ENCODE measurements around the gene LGR4.
"Not testable (repeated sequence)": the region's sequence is repeated elsewhere in the genome, so short reads cannot be mapped to it uniquely, and the experiment has no call there.

LGR4 gene

DNA sequence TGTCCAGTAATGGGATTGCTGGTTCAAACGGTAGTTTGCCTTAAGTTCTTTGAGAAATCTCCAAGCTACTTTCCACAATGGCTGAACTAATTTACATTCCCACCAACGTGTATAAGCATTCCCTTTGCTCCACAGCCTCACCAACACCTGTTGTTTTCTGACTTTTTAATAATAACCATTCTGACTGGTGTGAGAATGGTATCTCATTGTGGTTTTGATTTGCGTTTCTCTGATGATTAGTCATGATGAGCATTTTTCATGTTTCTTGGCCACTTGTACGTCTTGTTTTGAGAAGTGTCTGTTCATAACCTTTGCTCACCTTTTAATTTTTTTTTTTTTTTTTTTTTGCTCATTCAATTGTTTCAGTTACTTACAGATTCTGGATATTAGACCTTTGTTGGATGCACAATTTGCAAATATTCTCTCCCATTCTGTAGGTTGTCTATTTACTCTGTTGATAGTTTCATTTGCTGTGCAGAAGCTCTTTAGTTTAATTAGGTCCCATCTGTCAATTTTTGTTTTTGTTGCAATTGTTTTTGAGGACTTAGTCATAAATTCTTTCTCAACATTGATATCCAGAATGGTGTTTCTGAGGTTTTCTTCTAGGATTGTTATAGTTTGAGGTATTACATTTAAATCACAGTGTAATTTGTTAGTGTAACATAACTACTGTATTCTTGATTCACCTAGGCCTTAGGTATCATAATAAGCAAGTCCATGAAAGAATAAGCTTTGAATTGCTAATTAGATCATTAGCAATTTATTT is 142.5 kb downstream of the LGR4 start:
- CTCF ChIA-PET, result no interaction called here

DNA sequence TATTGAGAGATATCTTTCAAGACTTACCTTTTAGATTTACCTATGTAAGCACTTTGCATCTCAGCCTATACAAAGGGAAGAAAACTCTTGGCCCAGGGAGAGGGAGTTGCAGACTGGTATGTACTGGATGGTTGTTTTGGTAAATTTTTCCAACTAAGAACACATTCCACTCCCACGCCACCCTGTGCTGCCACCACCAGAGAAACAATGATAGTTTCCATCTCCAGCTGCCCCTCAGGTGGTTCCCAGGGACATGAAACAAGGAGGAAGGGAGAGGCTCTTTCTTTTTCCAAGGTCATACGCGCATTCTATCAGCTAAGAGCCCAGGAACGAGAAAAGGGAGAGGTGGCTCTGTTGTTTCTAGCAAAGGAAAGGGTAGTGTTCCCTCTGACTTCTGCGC is 144.0 kb downstream of the LGR4 start:
- ChIA-PET CTCF (no interaction called here), POLR2A (no interaction called here)
- TF ChIP-seq BHLHE40 (IDR thresholded peaks at IDR 0.05; ENCODE audit: borderline replicate concordance) (no peak), FOXM1 (IDR thresholded peaks at IDR 0.05; ENCODE audit: borderline replicate concordance) (no peak), ELF4 (IDR thresholded peaks at IDR 0.05) (no peak), FOXK2 (IDR thresholded peaks at IDR 0.05) (no peak), HDGF (IDR thresholded peaks at IDR 0.05; ENCODE audit: borderline replicate concordance) (no peak), FOXA1 (IDR thresholded peaks at IDR 0.05) (no peak), CTBP1 (IDR thresholded peaks at IDR 0.05; ENCODE audit: borderline replicate concordance) (no peak), NFRKB (IDR thresholded peaks at IDR 0.05) (no peak), SP1 (IDR thresholded peaks at IDR 0.05) (no peak), TARDBP (IDR thresholded peaks at IDR 0.05) (no peak), L3MBTL2 (conservative IDR thresholded peaks at IDR 0.05) (no peak), ZNF384 (IDR thresholded peaks at IDR 0.05) (no peak), SUZ12 (IDR thresholded peaks at IDR 0.05) (no peak)
- TF ChIP-seq, protein P1, sequence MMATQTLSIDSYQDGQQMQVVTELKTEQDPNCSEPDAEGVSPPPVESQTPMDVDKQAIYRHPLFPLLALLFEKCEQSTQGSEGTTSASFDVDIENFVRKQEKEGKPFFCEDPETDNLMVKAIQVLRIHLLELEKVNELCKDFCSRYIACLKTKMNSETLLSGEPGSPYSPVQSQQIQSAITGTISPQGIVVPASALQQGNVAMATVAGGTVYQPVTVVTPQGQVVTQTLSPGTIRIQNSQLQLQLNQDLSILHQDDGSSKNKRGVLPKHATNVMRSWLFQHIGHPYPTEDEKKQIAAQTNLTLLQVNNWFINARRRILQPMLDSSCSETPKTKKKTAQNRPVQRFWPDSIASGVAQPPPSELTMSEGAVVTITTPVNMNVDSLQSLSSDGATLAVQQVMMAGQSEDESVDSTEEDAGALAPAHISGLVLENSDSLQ (IDR thresholded peaks at IDR 0.05), result no peak
- no peak for DNase-seq (ENCODE audit: extremely low spot score)

More for the DNA sequence above, 142.5 kb downstream of the LGR4 start:
- POLR2A ChIA-PET, result no interaction called here
- DNase-seq (ENCODE audit: extremely low spot score), result no peak
- TF ChIP-seq FOXK2 (IDR thresholded peaks at IDR 0.05) (no peak), ZNF384 (IDR thresholded peaks at IDR 0.05) (no peak), NFRKB (IDR thresholded peaks at IDR 0.05) (no peak), ARNT (IDR thresholded peaks at IDR 0.05) (no peak), TARDBP (IDR thresholded peaks at IDR 0.05) (no peak), ELF4 (IDR thresholded peaks at IDR 0.05) (no peak), CTBP1 (IDR thresholded peaks at IDR 0.05; ENCODE audit: borderline replicate concordance) (no peak), L3MBTL2 (conservative IDR thresholded peaks at IDR 0.05) (no peak), SP1 (IDR thresholded peaks at IDR 0.05) (no peak), FOXM1 (IDR thresholded peaks at IDR 0.05; ENCODE audit: borderline replicate concordance) (no peak), BHLHE40 (IDR thresholded peaks at IDR 0.05; ENCODE audit: borderline replicate concordance) (no peak), LEF1 (IDR thresholded peaks at IDR 0.05; ENCODE audit: borderline replicate concordance) (no peak), FOXA1 (IDR thresholded peaks at IDR 0.05) (no peak), HDGF (IDR thresholded peaks at IDR 0.05; ENCODE audit: borderline replicate concordance) (no peak), SUZ12 (IDR thresholded peaks at IDR 0.05) (no peak)
- TF ChIP-seq, protein P1 (IDR thresholded peaks at IDR 0.05), result no peak

GRCh38 chr11:27327064-27327463 is 145.5 kb downstream of the LGR4 start:
- POLR2A ChIA-PET; DNase-seq (ENCODE audit: extremely low spot score); CTCF ChIA-PET: not testable (repeated sequence)

DNA sequence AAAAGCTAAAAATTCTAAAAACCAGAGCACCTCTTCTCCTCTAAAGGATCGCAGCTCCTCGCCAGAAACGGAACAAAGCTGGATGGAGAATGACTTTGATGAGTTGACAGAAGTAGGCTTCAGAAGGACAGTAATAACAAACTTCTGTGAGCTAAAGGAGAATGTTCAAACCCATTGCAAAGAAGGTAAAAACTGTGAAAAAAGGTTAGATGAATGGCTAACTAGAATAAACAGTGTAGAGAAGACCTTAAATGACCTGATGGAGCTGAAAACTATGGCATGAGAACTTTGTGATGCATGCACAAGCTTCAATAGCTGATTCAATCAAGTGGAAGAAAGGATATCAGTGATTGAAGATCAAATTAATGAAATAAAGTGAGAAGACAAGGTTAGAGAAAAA is 150.4 kb downstream of the LGR4 start:
- POLR2A ChIA-PET, result interaction anchor here (0.6 kb wide), 1 partner anchor 126 kb away, joined by 3 read pairs; no protein-coding TSS in a partner anchor
- CTCF ChIA-PET, result interaction anchor here (0.6 kb wide), 1 partner anchor 140 kb away, joined by 3 read pairs; no protein-coding TSS in a partner anchor
- DNase-seq (ENCODE audit: extremely low spot score), result not testable (repeated sequence)

- CTCF ChIA-PET; DNase-seq (ENCODE audit: extremely low spot score); POLR2A ChIA-PET: not testable (repeated sequence)
These were observed 151.2 kb downstream of the LGR4 start for GRCh38 chr11:27321340-27321739.

DNA sequence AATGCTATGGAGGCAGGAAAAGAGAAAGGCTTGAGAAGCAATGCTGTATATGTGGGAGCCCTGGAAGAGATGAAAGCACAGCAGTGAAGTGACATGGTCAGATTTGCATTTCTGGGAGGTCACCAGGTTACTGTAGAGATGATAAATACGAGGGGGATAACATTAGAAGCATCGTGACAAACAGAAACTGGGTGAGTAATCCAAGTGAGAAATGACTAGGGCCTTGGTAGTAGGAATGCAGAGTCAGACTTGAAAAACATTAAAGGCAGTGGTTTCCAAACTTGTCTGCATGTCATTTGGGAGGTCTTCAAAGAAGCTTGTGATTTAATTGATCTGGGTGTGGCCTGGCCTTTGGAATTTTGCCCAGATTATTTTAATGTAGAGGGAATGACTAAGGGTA is 153.5 kb downstream of the LGR4 start:
- ChIA-PET CTCF (no interaction called here), POLR2A (no interaction called here)
- DNase-seq (ENCODE audit: extremely low spot score), result no peak
- no peak for TF ChIP-seq NFRKB (IDR thresholded peaks at IDR 0.05)
- no peak for TF ChIP-seq ELF4 (IDR thresholded peaks at IDR 0.05)
- no peak for TF ChIP-seq ZNF384 (IDR thresholded peaks at IDR 0.05)

DNA sequence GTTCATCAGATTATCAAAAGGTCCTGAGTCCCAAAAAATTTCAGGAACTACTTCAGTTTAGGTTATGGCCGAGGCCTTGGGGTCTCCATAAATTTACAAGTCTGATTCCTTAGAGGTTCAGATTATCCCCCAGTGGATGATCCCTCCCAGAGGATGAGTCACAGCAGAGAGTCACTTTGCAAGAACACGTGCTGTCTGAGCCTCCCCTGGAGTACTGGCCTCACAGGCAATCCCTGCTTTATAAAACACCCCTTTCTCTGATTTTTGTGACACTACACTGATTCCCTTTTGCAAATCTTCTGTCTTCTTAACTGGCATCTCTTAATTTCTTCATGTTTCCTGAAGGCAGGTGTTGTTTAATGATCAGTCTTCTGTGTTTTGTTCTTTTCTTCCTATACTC is 154.8 kb downstream of the LGR4 start:
- ChIA-PET CTCF (no interaction called here), POLR2A (no interaction called here)
- TF ChIP-seq CTBP1 (IDR thresholded peaks at IDR 0.05; ENCODE audit: borderline replicate concordance) (no peak), NFRKB (IDR thresholded peaks at IDR 0.05) (no peak), FOXA1 (IDR thresholded peaks at IDR 0.05) (no peak), ELF4 (IDR thresholded peaks at IDR 0.05) (no peak), SP1 (IDR thresholded peaks at IDR 0.05) (no peak)
- DNase-seq (ENCODE audit: extremely low spot score), result peak; percentile 8

Data from HEK293T (cell line).